Hepatocyte (in vitro differentiated cells): ENCODE measurements around the gene CYSRT1.

Experiments
- CTCF ChIP-seq: fragments of 200-600 bp; sonication (generic); IDR thresholded peaks from 2 replicates; pipeline ENCODE4 v1.5.1; 2016; ENCODE audit warnings: antibody characterized with exemption, mild to moderate bottlenecking; ENCODE audit not compliant: poor library complexity
- EZH2 ChIP-seq: fragments of 200-600 bp; sonication (generic); IDR thresholded peaks from 2 replicates; pipeline ENCODE4 v1.6.1; 2016; ENCODE audit warnings: antibody characterized with exemption, mild to moderate bottlenecking, borderline replicate concordance
- EZH2phosphoT487 ChIP-seq: fragments of 200-600 bp; sonication (generic); IDR thresholded peaks from one replicate; pipeline ENCODE4 v1.6.1; 2018; ENCODE audit warnings: antibody characterized with exemption, mild to moderate bottlenecking, low read depth, moderate library complexity; ENCODE audit not compliant: unreplicated experiment, severe bottlenecking

- no peak for TF ChIP-seq CTCF
- TF ChIP-seq EZH2, result no peak
- TF ChIP-seq EZH2phosphoT487, result no peak
Measured at GRCh38 chr9:137250329-137251193, 25.6 kb downstream of the CYSRT1 start.
